Liver (tissue), 3 donors: ENCODE data around the gene CELF4.

ENCODE experiments used
- HNF4A ChIP-seq, 2 donors: conservative IDR thresholded peaks; 2 replicates each; pipeline ENCODE4 v1.6.1; 2016; ENCODE audit warnings: antibody characterized with exemption in 2 of 2, mild to moderate bottlenecking in 2 of 2
- MAX ChIP-seq: IDR thresholded peaks from 2 replicates; pipeline ENCODE4 v1.6.1; 2016; ENCODE audit warnings: antibody characterized with exemption
- RAD21 ChIP-seq, 2 donors: IDR thresholded peaks; 2 replicates each; pipeline ENCODE4 v1.6.1; 2016; ENCODE audit warnings: antibody characterized with exemption in 2 of 2, mild to moderate bottlenecking in 2 of 2
- SP1 ChIP-seq: IDR thresholded peaks from 2 replicates; pipeline ENCODE4 v1.6.1; 2018; ENCODE audit warnings: antibody characterized with exemption, mild to moderate bottlenecking
- ZBTB33 ChIP-seq: IDR thresholded peaks from 2 replicates; pipeline ENCODE4 v1.6.1; 2016; ENCODE audit warnings: antibody characterized with exemption
- TF ChIP-seq, protein P1 (sequence below): fragments of 150-350 bp; IDR thresholded peaks from 2 replicates; pipeline ENCODE4 v1.5.1; 2017; ENCODE audit warnings: improper control_type of control experiment, low read depth, low read length; ENCODE audit not compliant: missing input control
- donor health status: healthy.
- donor health status: healthy.

DNA sequence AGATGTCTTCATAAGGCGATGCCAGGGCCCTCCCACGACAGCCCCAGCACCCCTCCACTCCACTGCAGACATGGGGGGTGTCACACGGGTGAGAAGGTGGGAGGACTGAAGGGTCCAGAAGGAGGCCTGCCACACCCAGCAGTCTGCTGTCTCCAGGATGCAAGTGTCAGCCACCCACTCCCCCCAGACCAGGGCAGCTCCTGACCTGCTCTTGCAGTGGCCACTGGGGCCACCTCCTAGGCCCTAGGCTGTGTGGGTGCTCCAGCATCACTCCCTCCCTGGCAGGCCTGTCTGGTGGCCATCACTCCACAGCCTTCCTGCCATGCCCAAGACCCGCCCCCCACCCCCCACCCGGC is 171.0 kb downstream of the CELF4 start:
- TF ChIP-seq, protein P1, sequence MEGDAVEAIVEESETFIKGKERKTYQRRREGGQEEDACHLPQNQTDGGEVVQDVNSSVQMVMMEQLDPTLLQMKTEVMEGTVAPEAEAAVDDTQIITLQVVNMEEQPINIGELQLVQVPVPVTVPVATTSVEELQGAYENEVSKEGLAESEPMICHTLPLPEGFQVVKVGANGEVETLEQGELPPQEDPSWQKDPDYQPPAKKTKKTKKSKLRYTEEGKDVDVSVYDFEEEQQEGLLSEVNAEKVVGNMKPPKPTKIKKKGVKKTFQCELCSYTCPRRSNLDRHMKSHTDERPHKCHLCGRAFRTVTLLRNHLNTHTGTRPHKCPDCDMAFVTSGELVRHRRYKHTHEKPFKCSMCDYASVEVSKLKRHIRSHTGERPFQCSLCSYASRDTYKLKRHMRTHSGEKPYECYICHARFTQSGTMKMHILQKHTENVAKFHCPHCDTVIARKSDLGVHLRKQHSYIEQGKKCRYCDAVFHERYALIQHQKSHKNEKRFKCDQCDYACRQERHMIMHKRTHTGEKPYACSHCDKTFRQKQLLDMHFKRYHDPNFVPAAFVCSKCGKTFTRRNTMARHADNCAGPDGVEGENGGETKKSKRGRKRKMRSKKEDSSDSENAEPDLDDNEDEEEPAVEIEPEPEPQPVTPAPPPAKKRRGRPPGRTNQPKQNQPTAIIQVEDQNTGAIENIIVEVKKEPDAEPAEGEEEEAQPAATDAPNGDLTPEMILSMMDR: no peak
- no peak for TF ChIP-seq SP1
- no peak for TF ChIP-seq MAX
- TF ChIP-seq ZBTB33: no peak
- no peak for TF ChIP-seq RAD21 (IDR thresholded peaks at IDR 0.05)
- TF ChIP-seq HNF4A (conservative IDR thresholded peaks at IDR 0.05): no peak
